BLaER1 treated with 17β-estradiol and CSF1 and Interleukin-3, amounts not matched to agents 10 nM and 100 nM (cell line): ENCODE data around the gene MRPL47.
A peak's percentile ranks its signal among the peaks of the same experiment; 100 is the strongest.
"Not testable (repeated sequence)": the region's sequence is repeated elsewhere in the genome, so short reads cannot be mapped to it uniquely, and the experiment has no call there.

Experiments used
- H3K27ac ChIP-seq, 11 experiments: shearing (Covaris generic); formaldehyde crosslinking; 2 replicates each; pipeline ENCODE4 v1.8.1; 2022
- H3K27me3 ChIP-seq, 11 experiments: shearing (Covaris generic); formaldehyde crosslinking; 2 replicates each; pipeline ENCODE4 v1.8.1; 2022
- H3K36me3 ChIP-seq, 11 experiments: shearing (Covaris generic); formaldehyde crosslinking; 2 replicates each; pipeline ENCODE4 v1.8.1; 2022
- H3K4me1 ChIP-seq, 10 experiments: shearing (Covaris generic); formaldehyde crosslinking; 2 replicates each; pipeline ENCODE4 v1.8.1; 2022
- H3K4me2 ChIP-seq, 11 experiments: shearing (Covaris generic); formaldehyde crosslinking; 2 replicates each; pipeline ENCODE4 v1.8.1; 2022
- H3K4me3 ChIP-seq, 10 experiments: shearing (Covaris generic); formaldehyde crosslinking; 2 replicates each; pipeline ENCODE4 v1.8.1; 2022
- H3K9ac ChIP-seq, 11 experiments: shearing (Covaris generic); formaldehyde crosslinking; 2 replicates each; pipeline ENCODE4 v1.8.1; 2022
- H3K9me3 ChIP-seq, 11 experiments: shearing (Covaris generic); formaldehyde crosslinking; replicated peaks in 1 of 11; 2 replicates each; pipeline ENCODE4 v1.8.1; 2022
- H4K20me1 ChIP-seq, 11 experiments: shearing (Covaris generic); formaldehyde crosslinking; 2 replicates each; pipeline ENCODE4 v1.8.1; 2022
- Cebpa-rat ChIP-seq, 11 experiments: shearing (Covaris generic); IDR thresholded peaks; 2 replicates each; pipeline ENCODE4 v1.8.1; 2022

The MRPL47 gene

DNA sequence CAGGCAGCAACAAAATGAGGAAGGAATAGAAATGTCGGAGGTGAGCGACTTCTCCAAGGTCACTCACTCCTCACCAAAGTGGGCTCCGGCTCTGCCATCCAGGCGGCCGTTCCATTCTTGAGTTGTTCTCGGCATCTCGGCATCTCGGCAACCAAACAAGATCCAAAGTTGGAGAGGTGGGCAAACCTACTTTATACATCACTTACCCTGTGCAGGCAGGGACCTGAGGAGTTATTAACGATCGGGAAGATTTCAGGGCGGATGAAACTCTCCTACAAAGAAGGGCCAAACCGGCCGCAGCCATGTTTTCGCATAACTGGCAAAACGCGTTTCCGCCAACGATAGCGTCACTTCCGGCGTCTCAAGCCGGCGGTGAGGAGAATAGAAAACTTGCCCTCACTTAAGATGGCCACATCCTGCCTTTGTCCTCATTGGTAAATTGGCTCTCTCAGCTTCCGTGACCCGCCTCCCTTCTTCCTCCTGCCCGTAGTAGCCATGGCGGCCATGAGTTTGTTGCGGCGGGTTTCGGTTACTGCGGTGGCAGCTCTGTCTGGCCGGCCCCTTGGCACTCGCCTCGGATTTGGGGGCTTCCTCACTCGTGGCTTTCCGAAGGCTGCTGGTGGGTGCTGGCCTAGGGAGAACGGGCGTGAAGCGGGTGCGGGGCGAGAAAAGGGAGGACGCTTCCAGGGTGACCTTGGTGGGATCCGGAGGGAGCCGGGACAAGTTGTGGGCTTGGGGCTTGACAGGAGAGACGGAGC lies at the start of gene MRPL47, which contains the start of gene NDUFB5:
MRPL47 (minus strand) TSS at position 318 of the 758 bp plus-strand sequence; CDS start at position 304, 14 bp downstream.
NDUFB5 (plus strand) TSS at position 474 of the 758 bp plus-strand sequence; CDS start at position 496, 22 bp downstream.
- peak within 1 kb of the TSS; percentile 88 to 97 (median 93) for H3K27ac ChIP-seq
- H3K27me3 ChIP-seq, result no peaks in the 10 kb centered on the region
- H3K4me2 ChIP-seq, result peak within 1 kb of the TSS; percentile 88 to 95 (median 91)
- H3K4me1 ChIP-seq, result peaks cover 27 to 47% (median 35%) of the 10 kb centered on the region in 10 experiments
- TF ChIP-seq Cebpa-rat (IDR thresholded peaks at IDR 0.05), result no peak
- peak within 1 kb of the TSS; percentile 74 to 88 (median 82) for H3K4me3 ChIP-seq
- H4K20me1 ChIP-seq, result peaks cover 7 to 27% (median 18%) of the 10 kb centered on the region in 11 experiments; a peak in 12 of 22 replicates
- peaks cover 34 to 65% (median 43%) of the 10 kb centered on the region in 11 experiments for H3K36me3 ChIP-seq
- H3K9ac ChIP-seq, result peak within 1 kb of the TSS; percentile 88 to 96 (median 93)
- H3K9me3 ChIP-seq, result no peaks in the 10 kb centered on the region

DNA sequence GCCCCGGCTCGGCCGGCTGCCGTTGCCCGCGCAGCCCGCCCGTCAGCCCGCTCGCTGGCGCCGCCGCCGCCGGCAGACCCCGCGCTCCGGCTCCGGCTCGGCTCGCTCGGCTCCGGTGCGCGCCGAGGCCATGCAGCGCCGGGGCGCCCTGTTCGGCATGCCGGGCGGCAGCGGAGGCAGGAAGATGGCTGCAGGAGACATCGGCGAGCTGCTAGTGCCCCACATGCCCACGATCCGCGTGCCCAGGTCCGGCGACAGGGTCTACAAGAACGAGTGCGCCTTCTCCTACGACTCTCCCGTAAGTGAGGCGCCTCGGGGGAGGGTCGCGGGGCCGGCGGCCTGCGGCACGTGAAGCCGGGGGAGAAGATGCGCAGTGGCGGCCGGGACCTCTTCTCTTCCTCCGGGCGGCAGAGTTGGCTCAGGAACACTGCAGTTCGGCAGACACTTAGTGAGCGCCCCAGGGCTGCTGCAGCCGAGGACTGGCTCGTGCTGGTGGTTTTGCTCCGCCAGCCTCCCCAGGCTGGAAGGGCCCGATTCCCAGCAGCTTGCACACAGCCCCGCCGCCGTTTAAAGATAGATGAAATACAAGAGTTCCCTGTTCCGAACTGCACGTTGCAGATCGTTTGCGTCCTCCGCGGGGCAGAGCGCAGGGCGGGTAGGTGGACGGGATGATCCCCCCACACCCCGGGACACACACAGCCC lies 48.8 kb upstream of the MRPL47 start:
- Histone ChIP-seq H3K36me3 (peaks cover 0 to 23% (median 16%) of the 10 kb centered on the region in 11 experiments; a peak in 14 of 22 replicates), H3K27me3 (no peaks in the 10 kb centered on the region), H3K27ac (peak overlapping the region; percentile 76 to 99 (median 98)), H3K9ac (peak overlapping the region; percentile 83 to 99 (median 99)), H3K4me3 (peak overlapping the region; percentile 84 to 93 (median 88)), H3K4me1 (peaks cover 24 to 47% (median 33%) of the 10 kb centered on the region in 10 experiments), H3K4me2 (peak overlapping the region; percentile 78 to 96 (median 87)), H3K9me3 (no peaks in the 10 kb centered on the region), H4K20me1 (peaks cover 0 to 45% (median 37%) of the 10 kb centered on the region in 11 experiments; a peak in 18 of 22 replicates)
- no peak for TF ChIP-seq Cebpa-rat (IDR thresholded peaks at IDR 0.05)

DNA sequence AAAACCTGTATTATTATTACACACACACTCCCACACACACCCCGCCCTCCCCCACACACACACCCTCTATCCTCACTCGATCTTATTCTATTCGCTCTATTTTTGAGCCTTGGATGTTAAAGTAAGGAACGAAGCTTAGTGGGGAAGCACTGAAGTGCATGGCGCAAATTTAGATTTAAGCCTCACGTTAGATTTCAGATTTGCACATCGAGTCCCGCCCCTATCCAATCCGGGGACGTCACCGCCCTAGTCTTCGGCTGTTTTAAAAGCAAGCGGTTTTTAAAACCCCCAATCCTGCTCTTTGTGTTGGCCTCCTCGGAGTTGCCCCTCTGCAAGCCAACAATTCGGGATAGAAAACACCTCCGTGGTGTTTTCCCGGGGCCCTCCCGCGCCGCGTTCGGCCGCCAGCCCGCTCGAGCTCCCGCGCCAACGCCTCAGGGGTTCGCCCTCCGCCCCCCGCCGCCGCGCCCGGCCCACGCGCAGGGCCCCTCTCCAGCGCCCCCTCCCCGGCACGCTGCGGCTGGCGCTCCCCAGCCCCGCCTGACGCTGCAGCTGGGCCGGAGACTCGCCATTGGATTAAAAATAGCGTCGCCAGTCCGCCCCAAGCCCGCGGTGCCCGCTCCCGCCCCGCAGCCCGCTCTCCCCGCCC lies 48.1 kb upstream of the MRPL47 start, which contains the start of gene USP13:
USP13 (plus strand) TSS at position 594 of the 649 bp plus-strand sequence. CDS start 186 bp downstream, outside the sequence.
- H4K20me1 ChIP-seq, result peaks cover 0 to 38% (median 30%) of the 10 kb centered on the region in 11 experiments; a peak in 14 of 22 replicates
- H3K4me3 ChIP-seq, result peak within 1 kb of the TSS; percentile 84 to 93 (median 88)
- peaks cover 0 to 22% (median 16%) of the 10 kb centered on the region in 11 experiments; a peak in 14 of 22 replicates for H3K36me3 ChIP-seq
- H3K27me3 ChIP-seq, result no peaks in the 10 kb centered on the region
- peak within 1 kb of the TSS; percentile 78 to 96 (median 87) for H3K4me2 ChIP-seq
- H3K4me1 ChIP-seq, result peaks cover 20 to 40% (median 27%) of the 10 kb centered on the region in 10 experiments
- H3K9ac ChIP-seq, result peak within 1 kb of the TSS; percentile 83 to 99 (median 99)
- no peaks in the 10 kb centered on the region for H3K9me3 ChIP-seq
- H3K27ac ChIP-seq, result peak within 1 kb of the TSS; percentile 76 to 99 (median 98)
- TF ChIP-seq Cebpa-rat (IDR thresholded peaks at IDR 0.05), result no peak

DNA sequence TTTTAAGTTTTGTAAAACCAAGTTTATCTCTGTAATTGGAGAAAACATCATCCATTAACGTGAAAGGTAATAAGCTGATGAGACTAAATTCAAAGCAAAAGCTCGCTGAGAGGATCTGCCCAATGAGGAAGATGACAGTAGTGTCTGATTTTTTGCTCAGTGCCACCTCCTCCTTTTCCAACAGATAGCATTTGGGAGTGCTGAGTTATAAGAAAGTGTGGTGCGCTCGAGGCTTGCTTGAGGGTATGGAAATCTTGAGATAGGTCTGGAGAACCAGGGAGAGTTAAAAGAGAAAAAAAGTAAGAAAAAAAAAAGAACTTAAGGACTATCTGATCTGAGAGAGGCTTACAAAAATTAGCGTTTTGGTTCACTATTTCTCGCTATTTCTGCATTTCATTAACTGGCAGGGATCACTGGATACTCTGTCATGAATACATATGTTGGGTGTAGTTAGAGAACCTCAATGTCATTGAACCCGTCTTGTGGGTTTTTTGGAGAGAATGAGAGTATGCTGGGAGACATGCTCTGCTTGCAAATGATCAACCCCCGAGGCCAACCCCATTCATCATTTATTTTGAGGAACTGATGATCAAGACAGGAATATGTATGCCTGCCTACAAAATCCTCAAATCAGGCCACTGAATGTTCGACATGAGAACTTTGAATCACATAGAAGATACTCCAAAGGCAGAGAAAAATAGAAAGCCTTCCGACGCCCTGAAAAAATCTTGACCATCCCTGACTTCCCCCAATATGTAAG lies 47.4 kb upstream of the MRPL47 start:
- H3K9me3 ChIP-seq, result no peaks in the 10 kb centered on the region
- H3K36me3 ChIP-seq, result peaks cover 0 to 16% (median 13%) of the 10 kb centered on the region in 11 experiments; a peak in 14 of 22 replicates
- peak overlapping the region; percentile 84 to 93 (median 88) for H3K4me3 ChIP-seq
- peak overlapping the region; percentile 64 to 96 (median 83) for H3K4me2 ChIP-seq
- H3K27me3 ChIP-seq, result no peaks in the 10 kb centered on the region
- no peak for TF ChIP-seq Cebpa-rat (IDR thresholded peaks at IDR 0.05)
- H3K9ac ChIP-seq, result peak overlapping the region; percentile 83 to 99 (median 99); a peak in 21 of 22 replicates
- H4K20me1 ChIP-seq, result peaks cover 0 to 31% (median 27%) of the 10 kb centered on the region in 11 experiments; a peak in 13 of 22 replicates
- H3K4me1 ChIP-seq, result peaks cover 17 to 36% (median 25%) of the 10 kb centered on the region in 10 experiments
- H3K27ac ChIP-seq, result peak overlapping the region in 10 of 11 experiments; percentile 85 to 99 (median 98); a peak in 19 of 22 replicates

DNA sequence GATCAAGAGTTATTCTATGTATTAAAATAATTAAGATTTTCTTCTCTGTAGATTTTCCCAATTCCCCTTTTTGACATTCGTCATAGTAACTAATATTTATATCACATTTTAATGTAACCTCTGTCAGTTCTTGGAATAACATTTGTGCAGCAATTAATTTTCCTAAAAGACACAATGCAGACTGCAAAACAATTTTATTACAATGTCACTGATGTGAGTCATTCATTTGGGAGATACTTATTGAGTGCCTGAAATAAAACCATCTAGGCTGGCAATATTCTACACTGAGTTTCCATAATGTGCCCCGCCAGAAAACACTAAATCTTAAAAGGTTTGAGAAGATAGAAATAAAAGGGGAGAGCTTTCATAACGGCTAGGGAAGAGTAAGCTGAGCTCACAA lies 41.7 kb upstream of the MRPL47 start:
- Histone ChIP-seq H3K4me2 (no peak overlapping the region), H3K9ac (no peak overlapping the region), H3K36me3 (no peaks in the 10 kb centered on the region), H3K4me3 (no peak overlapping the region), H3K27me3 (no peaks in the 10 kb centered on the region), H3K4me1 (no peaks in the 10 kb centered on the region; a peak in 1 of 20 replicates), H3K9me3 (no peaks in the 10 kb centered on the region), H3K27ac (no peak overlapping the region), H4K20me1 (no peaks in the 10 kb centered on the region)
- no peak for TF ChIP-seq Cebpa-rat (IDR thresholded peaks at IDR 0.05)

- not testable (repeated sequence) for H3K4me3 ChIP-seq, H3K9ac ChIP-seq, H3K36me3 ChIP-seq, H4K20me1 ChIP-seq, H3K27ac ChIP-seq, H3K27me3 ChIP-seq, H3K9me3 ChIP-seq, H3K4me2 ChIP-seq, H3K4me1 ChIP-seq
Observed at GRCh38 chr3:179643837-179644236, 39.4 kb upstream of the MRPL47 start.

- H3K9ac ChIP-seq, result no peak overlapping the region
- no peaks in the 10 kb centered on the region for H3K9me3 ChIP-seq
- H3K27ac ChIP-seq, result no peak overlapping the region
- H4K20me1 ChIP-seq, result no peaks in the 10 kb centered on the region
- no peak overlapping the region for H3K4me3 ChIP-seq
- no peaks in the 10 kb centered on the region for H3K27me3 ChIP-seq
- no peaks in the 10 kb centered on the region for H3K4me1 ChIP-seq
- TF ChIP-seq Cebpa-rat (IDR thresholded peaks at IDR 0.05), result no peak
- H3K4me2 ChIP-seq, result no peak overlapping the region
- H3K36me3 ChIP-seq, result no peaks in the 10 kb centered on the region
Observed at GRCh38 chr3:179642871-179643270, 38.4 kb upstream of the MRPL47 start.

- no peak overlapping the region for H3K9ac ChIP-seq
- no peak overlapping the region for H3K27ac ChIP-seq
- no peaks in the 10 kb centered on the region for H3K9me3 ChIP-seq
- no peak overlapping the region for H3K4me3 ChIP-seq
- no peaks in the 10 kb centered on the region for H3K27me3 ChIP-seq
- no peak for TF ChIP-seq Cebpa-rat (IDR thresholded peaks at IDR 0.05)
- no peaks in the 10 kb centered on the region for H3K36me3 ChIP-seq
- H4K20me1 ChIP-seq, result no peaks in the 10 kb centered on the region
- no peaks in the 10 kb centered on the region for H3K4me1 ChIP-seq
- no peak overlapping the region for H3K4me2 ChIP-seq
Observed at GRCh38 chr3:179640469-179640868, 36.0 kb upstream of the MRPL47 start.
